GM20000 (cell line): Measurements from ENCODE around the gene TRAF3IP3.

Source experiments
- DNase-seq: peaks from one replicate; pipeline ENCODE4 v3.0.0; 2012; ENCODE audit warnings: low spot score
- CTCF ChIP-seq: IDR thresholded peaks from 2 replicates; pipeline ENCODE4 v1.5.1; 2012; ENCODE audit warnings: mild to moderate bottlenecking, control low read depth; ENCODE audit errors: extremely low read depth, missing control alignments

The TRAF3IP3 gene

GRCh38 chr1:209809611-209810010 lies 53.8 kb downstream of the TRAF3IP3 start:
- DNase-seq: no peak
- no peak for TF ChIP-seq CTCF

GRCh38 chr1:209810783-209811182 lies 54.9 kb downstream of the TRAF3IP3 start:
- no peak for DNase-seq
- TF ChIP-seq CTCF: no peak

GRCh38 chr1:209813902-209814301 lies 58.0 kb downstream of the TRAF3IP3 start:
- no peak for TF ChIP-seq CTCF
- DNase-seq: no peak

- no peak for DNase-seq
- TF ChIP-seq CTCF: no peak
Observed at GRCh38 chr1:209815490-209815889, 59.6 kb downstream of the TRAF3IP3 start.

GRCh38 chr1:209815931-209816341 lies 60.1 kb downstream of the TRAF3IP3 start:
- no peak for TF ChIP-seq CTCF
- DNase-seq: no peak

GRCh38 chr1:209816923-209817322 lies 61.1 kb downstream of the TRAF3IP3 start:
- DNase-seq: no peak
- no peak for TF ChIP-seq CTCF

GRCh38 chr1:209817691-209818090 lies 61.8 kb downstream of the TRAF3IP3 start:
- no peak for TF ChIP-seq CTCF

More at GRCh38 chr1:209817691-209818090, 61.8 kb downstream of the TRAF3IP3 start:
- no peak for DNase-seq
